GM21576 (cell line): ENCODE measurements around the gene PAM.
"Not testable (repeated sequence)": the region's sequence is repeated elsewhere in the genome, so short reads cannot be mapped to it uniquely, and the experiment has no call there.

ENCODE experiments used
- ATAC-seq: cut with Tn5 transposase; IDR thresholded peaks from one replicate; pipeline ENCODE4 v1.9.1; 2021; ENCODE audit warnings: mild to moderate bottlenecking, moderate library complexity; ENCODE audit not compliant: unreplicated experiment

PAM gene

GRCh38 chr5:102750151-102750834 is 4.8 kb upstream of the PAM start:
- no peak for ATAC-seq

GRCh38 chr5:102751903-102752376 is 3.2 kb upstream of the PAM start:
- ATAC-seq = not testable (repeated sequence)

DNA sequence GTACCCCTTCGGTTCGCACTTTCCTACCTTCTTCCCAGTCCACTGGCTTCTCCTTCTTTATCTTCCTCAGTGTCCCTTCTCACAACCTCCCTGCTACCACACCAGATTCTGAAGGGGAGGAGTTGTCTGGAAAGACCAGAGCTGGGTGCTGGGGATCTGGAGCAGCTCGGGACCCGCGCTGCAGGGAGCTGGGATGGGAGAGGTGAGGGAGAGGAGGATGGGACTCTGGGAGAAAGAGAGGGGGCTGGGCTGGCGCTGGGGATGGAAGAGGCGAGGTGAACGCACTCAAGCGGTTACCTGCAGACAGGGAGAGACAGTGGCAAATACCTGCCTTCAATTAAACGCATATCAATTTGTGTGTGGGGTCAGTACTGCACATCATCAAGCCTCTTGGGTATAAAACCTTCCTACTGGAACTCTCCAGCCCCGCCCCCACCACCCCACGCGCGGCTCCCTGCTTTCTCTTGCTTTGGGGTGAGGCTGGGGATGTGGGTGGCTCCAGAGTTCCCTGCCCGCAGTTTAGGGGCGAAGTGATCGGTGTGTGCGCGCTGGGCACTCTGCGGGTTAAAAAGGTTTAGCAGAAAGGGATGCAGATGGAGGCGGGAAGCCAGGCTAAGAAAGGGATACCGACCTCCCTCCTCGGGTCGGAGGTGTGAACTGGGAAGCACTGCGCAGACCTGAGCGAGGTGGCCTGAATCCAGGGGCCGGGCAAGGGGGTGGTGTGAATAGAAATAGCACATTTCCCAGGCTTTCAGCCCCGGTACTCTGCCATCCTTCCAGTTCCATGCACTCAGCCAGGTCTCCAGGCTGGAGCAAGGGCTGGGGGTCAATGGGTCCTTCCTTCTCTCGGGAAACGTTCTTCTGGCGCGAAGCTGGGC is 977 bp upstream of the PAM start:
- ATAC-seq = no peak

DNA sequence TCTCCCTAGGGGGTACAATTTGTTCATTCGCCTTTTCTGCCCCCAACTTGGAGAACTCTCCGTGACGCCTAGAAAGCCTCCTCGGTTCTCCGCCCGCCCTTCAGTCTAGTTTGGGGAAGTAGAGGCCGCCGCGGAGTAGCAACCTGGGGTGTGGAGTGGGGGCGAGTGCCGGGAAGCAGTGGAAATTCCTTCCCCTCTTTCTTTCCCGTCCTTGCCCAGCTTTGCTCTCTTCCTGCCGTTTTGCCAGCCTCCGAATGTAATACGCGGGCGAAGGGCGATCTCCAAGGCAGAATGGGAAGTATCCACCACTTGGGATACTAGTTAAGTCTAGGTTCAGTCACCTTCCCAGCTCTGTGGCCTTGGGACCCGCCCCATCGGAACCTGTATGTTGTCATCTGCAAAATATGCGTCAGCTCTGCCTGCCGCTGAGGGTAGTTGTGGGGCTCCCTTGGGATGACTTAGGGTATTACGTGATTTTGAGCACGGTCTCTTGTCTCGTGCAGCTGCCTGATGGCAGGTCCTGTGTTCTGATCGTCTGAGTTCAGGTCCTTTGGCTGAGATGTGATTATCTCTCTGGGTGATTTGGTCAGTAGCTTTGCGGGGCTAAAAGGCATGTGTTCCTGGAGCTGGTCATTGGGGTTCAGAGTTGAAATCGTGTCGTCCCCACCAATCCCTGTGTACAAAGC is 724 bp downstream of the PAM start:
- ATAC-seq = peak; percentile 82

DNA sequence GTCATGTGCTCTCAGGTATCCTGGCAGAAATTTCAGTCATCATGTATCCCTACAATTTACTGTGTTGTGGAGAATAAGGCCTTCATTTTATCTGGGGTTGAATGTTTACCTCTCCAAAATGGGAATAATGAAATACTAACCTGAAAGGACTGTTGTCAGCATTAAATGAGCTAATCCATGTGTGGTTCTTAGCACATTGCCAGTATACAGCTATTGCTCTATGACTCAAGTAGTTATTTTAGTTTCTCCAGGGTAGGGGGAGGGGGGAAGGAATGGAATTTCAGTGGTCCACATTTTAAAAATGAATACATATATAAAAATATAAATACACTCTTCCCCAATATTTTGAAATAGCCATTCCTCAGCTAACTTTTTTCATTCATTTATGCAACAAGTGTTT is 3.5 kb downstream of the PAM start:
- ATAC-seq = no peak

GRCh38 chr5:102759289-102759688 is 4.2 kb downstream of the PAM start:
- no peak for ATAC-seq

DNA sequence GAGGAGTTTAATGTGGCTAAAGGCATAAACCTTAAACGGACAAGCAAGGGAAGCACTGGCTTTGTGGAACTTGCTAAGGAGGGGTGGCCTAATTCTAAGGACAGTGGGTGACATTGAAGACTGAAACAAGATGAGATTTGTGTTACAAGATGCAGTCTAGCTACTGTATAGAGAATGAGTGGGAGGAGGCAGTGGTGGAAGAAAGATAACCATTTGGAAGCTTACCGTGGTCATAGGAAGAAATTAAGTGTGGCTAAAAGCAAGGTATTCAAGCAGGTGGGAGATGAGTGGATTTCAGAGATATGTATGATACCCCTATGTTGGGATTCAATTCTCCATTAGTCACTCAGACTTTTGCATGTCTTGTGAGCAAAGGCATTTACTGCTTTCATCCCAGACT is 4.6 kb downstream of the PAM start:
- ATAC-seq = no peak

- no peak for ATAC-seq
Measured at GRCh38 chr5:102760815-102761214, 5.7 kb downstream of the PAM start.

DNA sequence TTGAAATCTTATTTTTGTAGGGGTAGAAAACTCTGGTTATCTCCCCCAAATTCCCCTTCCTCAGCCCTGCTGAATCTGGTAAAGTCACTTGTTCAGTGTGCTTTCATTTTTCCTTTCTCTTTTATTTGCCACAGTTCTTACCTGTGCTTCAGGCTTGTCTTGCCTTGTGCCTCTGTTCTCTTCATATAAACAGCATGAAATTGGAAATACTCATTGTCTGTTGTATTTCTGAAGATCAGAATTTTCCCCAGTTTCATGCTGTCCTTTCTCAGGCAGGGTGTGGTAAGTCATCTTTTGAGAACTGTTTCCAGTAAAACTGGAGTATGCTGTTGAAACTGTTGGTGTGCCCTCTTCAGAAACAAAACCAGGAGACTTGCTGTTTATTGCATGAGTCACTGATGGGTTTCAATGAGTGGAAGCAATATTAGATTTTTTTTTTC is 7.0 kb downstream of the PAM start:
- peak; percentile 75 for ATAC-seq

- no peak for ATAC-seq
Measured at GRCh38 chr5:102762562-102763227, 7.6 kb downstream of the PAM start.

GRCh38 chr5:102763734-102764133 is 8.6 kb downstream of the PAM start:
- ATAC-seq = no peak

GRCh38 chr5:102764381-102765004 is 9.4 kb downstream of the PAM start:
- ATAC-seq = no peak

DNA sequence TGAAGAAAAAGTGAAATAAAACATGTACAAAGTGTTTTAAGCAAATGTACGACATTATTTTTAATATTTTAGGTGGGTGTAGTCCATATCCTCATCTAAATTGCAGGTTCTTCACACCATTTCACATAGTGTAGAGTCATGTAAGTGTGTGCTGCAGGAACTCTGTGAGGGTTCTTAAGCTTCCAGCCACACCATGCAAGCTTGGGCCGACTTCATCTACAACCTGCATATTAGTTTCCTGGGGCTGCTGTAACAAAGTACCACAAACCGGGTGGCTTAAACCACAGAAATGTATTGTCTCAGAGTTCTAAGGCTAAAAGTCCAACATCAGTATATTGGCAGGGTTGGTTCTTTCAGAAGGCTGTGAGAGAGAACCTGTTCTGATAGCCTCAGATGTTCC is 10.2 kb downstream of the PAM start:
- ATAC-seq = no peak

DNA sequence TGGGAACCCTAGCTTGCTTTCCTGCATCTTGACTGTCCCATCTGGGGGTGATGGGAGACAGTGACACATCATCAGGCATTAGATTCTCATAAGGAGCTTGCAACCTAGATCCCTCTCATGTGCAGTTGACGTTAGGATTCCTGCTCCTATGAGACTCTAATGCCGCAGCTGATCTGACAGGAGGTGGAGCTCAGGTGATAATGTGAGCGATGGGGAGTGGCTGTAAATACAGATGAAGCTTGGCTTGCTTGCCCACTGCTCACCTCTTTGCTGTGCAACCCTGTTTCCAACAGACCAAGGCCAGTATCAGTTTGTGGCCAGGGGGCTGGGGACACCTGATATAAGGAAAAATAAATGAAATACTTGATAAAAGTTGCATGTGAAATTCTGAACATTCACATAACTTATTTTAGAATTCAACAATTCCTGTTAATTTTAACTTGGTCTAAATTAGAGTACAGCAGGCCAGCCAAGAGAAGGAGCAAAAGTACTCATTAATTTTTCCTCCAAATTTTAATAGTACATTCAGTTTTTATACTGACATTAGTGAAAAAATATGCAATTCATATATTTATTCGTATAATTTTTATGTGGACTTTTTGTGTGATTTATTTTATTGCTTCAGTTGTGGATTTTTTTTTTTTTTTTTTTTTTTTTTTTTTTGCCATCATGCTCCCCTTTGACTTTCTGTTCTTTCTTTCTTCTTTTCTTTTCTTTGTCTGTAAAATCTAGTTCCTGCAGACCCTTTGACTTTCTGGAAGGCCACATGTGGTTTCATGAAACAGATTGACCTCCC is 11.4 kb downstream of the PAM start:
- ATAC-seq = no peak

DNA sequence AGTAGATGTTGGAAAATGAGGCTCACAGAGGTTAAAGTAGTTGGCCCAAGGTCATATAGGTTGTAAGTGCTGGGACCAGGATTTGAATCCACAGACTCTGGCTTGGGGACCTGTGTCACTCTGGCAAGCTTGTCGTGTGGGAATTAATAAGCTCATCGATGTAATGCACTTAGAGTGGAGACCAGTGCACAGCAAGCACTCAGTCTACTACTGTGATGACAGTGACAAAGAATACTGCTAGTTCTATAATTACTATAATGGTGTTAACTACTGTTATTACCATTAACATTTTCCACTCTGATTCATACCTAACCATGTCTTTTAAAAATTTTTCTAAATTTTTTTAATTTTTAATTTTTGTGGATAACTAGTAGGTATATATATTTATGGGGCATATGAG is 12.8 kb downstream of the PAM start:
- no peak for ATAC-seq

GRCh38 chr5:102770803-102771202 is 15.7 kb downstream of the PAM start:
- ATAC-seq = no peak

DNA sequence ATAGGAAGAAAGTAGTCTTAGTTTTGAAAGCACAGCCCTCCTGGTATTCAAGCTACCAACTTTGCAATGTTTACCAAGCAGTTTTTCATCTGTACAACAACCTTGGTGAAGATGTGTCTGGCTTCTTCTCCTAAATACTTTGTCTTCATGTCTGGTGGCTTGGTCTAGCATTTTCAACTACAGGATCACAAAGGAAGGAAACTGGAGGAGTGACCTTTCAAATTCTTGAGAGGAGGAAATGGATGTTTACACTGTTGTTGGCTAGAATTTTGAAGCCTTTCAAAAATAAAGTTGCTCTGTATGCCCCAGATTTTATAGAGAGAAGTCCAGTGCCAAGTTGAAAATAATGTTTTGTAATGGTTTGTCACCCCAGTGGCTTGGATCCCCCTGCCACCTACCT is 16.3 kb downstream of the PAM start:
- ATAC-seq = no peak

DNA sequence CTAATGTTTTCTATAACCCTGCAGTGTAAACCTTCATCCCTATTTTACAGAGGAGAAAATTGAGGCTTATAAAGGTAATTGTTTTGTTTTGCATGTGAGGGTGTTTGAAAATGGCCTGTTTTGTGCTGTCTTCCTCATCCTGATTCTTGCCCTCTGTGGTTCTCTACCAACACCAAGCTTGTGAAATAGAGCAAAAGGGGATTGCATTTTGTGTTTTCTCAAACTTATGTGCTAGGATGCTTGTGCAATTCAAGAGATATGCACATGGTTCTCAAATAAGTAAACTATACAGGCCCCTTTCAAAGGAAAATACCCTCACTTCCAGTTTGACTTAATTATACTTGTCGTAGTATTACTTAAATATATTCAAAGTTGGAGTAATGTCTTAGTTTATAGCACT is 17.2 kb downstream of the PAM start:
- ATAC-seq = no peak

DNA sequence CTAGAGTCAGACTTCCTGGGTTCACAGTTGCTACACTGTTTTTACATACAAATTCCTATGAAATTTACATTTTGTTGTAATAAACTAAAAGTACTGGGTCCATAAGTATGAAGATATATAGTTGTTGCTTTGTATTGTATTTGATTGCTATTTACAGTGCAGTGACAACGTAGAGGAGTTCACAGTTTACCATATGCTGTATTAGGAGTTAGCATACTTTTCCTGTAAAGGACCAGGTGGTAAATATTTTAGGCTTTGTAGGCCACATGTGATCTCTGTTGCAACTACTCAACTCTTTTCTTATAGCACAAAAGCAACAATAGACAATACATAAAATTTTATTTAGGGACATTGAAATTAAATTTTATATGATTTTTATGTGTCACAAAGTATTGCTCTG is 18.0 kb downstream of the PAM start:
- ATAC-seq = no peak

DNA sequence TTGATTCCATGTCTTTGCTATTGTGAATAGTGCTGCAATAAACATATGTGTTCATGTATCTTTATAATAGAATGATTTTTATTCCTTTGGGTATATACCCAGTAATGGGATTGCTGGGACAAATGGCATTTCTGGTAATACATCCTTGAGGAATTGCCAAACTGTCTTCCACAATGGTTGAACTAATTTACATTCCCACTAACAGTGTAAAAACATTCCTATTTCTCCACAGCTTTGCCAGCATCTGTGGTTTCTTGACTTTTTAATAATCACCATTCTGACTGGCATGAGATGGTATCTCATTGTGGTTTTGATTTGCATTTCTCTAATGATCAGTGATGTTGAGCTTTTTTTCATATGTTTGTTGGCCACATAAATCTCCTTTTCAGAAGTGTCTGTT is 20.7 kb downstream of the PAM start:
- ATAC-seq = not testable (repeated sequence)
